H1 (cell line): ENCODE measurements around the gene MAPRE2. TPM values are rescaled to one million over a fixed set of nuclear protein-coding genes. Genes with fewer than 3 reads are reported as not detected.

ENCODE experiments used
- ATF2 ChIP-seq: IDR thresholded peaks from 2 replicates; pipeline ENCODE4 v1.6.1; 2012; ENCODE audit warnings: low read length, inconsistent platforms
- POLR2AphosphoS5 ChIP-seq: IDR thresholded peaks from 2 replicates; pipeline ENCODE4 v1.6.1; 2011; ENCODE audit warnings: low read depth, low read length
- polyA plus RNA-seq, 7 experiments: library from polyadenylated mRNA; depleted of rRNA in 3 of 7; stranded (reverse) in 5 of 7; unstranded in 2 of 7; fragments of >200 nt in 5 of 7; fragments of 200-250 nt in 2 of 7; gene quantifications; 1 replicate in 5 of 7; 2 replicates in 1 of 7; 4 replicates in 1 of 7; pipeline versions ENCODE4 v1.2.1 to v1.2.3, GENCODE V29; 2011 to 2013; ENCODE audit warnings: missing spikeins in 2 of 7, mixed read lengths in 2 of 7
- total RNA-seq: library from RNA; stranded (reverse); fragmentation: NEBNext Ultra II Directional; extraction: Animal tissue kit (Norgen Biotek cat#: 25700); gene quantifications from 2 replicates; pipeline ENCODE4 v1.2.1, GENCODE V29; 2021

The MAPRE2 gene
- total and polyA plus RNA-seq, 2 of the 8 experiments (the other 6 are each of a cell fraction or from before 2014, with no cell fraction given): 32.6 to 33.1 TPM

- TF ChIP-seq ATF2 (no peak), POLR2AphosphoS5 (no peak)
Observed at GRCh38 chr18:35123811-35124210, 82.6 kb downstream of the MAPRE2 start (continued).
